Measurements from ENCODE around the gene EZR. TPM values are rescaled to one million over a fixed set of nuclear protein-coding genes. Genes with fewer than 3 reads are reported as not detected.

EZR gene
- polyA plus RNA-seq, 2 of the 4 experiments (the other 2 are of a cell fraction) = 219 to 254 TPM

DNA sequence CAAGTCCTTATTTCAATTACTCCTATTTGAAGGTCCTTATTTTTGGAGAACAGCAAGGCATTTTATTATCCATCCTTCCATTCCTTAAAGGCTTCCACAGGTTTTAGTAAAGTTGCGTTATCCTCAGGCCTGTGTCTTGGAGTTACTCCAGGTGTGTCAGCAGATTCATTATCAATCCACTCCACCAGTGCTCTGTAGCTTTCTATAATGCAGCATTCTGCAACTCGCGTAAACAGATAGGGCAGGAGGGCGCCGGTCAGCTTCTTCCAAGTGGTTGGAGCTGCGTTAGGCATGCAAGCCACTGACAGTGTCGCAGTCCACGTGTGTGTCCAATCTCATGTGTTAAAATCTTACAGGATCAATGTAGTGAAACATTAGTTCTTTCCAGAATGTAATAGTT is 93.5 kb downstream of the EZR start:
- Histone ChIP-seq H3K27ac (no peak overlapping the region), H3K4me1 (peaks cover 5% of the 10 kb centered on the region), H3K4me3 (no peak overlapping the region), H3K9me3 (no peaks in the 10 kb centered on the region), H3K4me2 (no peak overlapping the region)
- no peak for ATAC-seq
- DNase-seq (ENCODE audit: low read depth in 1 of 2, low spot score in 1 of 2) = no peak
- ChIA-PET POLR2A (no interaction called here), CTCF (interaction anchor here (0.6 to 1.0 kb wide), 2 partner anchors 18 to 505 kb away, joined by 3 read pairs; no protein-coding TSS in a partner anchor)
- TF ChIP-seq CHD2 (IDR thresholded peaks at IDR 0.05; ENCODE audit: low read length, partially characterized antibody) = no peak
- no peak for TF ChIP-seq HDAC2 (IDR thresholded peaks at IDR 0.05)
- no peak for TF ChIP-seq CBX8 (IDR thresholded peaks at IDR 0.05)
- no peak for TF ChIP-seq TFCP2L1 (CRISPR knock-in tag; IDR thresholded peaks at IDR 0.05)
- TF ChIP-seq POLR2AphosphoS2 (conservative IDR thresholded peaks at IDR 0.05; ENCODE audit: low read length) = no peak
- no peak for TF ChIP-seq HOXA7 (CRISPR knock-in tag; IDR thresholded peaks at IDR 0.05)
- TF ChIP-seq, protein P1, sequence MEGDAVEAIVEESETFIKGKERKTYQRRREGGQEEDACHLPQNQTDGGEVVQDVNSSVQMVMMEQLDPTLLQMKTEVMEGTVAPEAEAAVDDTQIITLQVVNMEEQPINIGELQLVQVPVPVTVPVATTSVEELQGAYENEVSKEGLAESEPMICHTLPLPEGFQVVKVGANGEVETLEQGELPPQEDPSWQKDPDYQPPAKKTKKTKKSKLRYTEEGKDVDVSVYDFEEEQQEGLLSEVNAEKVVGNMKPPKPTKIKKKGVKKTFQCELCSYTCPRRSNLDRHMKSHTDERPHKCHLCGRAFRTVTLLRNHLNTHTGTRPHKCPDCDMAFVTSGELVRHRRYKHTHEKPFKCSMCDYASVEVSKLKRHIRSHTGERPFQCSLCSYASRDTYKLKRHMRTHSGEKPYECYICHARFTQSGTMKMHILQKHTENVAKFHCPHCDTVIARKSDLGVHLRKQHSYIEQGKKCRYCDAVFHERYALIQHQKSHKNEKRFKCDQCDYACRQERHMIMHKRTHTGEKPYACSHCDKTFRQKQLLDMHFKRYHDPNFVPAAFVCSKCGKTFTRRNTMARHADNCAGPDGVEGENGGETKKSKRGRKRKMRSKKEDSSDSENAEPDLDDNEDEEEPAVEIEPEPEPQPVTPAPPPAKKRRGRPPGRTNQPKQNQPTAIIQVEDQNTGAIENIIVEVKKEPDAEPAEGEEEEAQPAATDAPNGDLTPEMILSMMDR (IDR thresholded peaks at IDR 0.05) = no peak
- TF ChIP-seq BHLHE40 (IDR thresholded peaks at IDR 0.05; ENCODE audit: low read depth, low read length) = no peak
- TF ChIP-seq NR3C1 (IDR thresholded peaks at IDR 0.05) = no peak
- TF ChIP-seq PHF8 (IDR thresholded peaks at IDR 0.05; ENCODE audit: borderline replicate concordance, low read depth) = no peak
- TF ChIP-seq ZFP36 (IDR thresholded peaks at IDR 0.05; ENCODE audit: borderline replicate concordance, partially characterized antibody) = no peak
- TF ChIP-seq RFX5 (IDR thresholded peaks at IDR 0.05) = no peak
- no peak for TF ChIP-seq RARB (CRISPR knock-in tag; IDR thresholded peaks at IDR 0.05)
- no peak for TF ChIP-seq RNF2 (IDR thresholded peaks at IDR 0.05; ENCODE audit: borderline replicate concordance, low read depth)
- TF ChIP-seq, protein P2, sequence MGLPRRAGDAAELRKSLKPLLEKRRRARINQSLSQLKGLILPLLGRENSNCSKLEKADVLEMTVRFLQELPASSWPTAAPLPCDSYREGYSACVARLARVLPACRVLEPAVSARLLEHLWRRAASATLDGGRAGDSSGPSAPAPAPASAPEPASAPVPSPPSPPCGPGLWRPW (IDR thresholded peaks at IDR 0.05) = no peak
- TF ChIP-seq TP53 (CRISPR knock-in tag; IDR thresholded peaks at IDR 0.05) = no peak
- TF ChIP-seq SREBF2 (IDR thresholded peaks at IDR 0.05) = no peak
- TF ChIP-seq NFE2L2 (conservative IDR thresholded peaks at IDR 0.05; ENCODE audit: low read length) = no peak
- 89% methylated on average over 8 of the region's 8 CpGs for WGBS (ENCODE audit: missing lambda C conversion rate)
- no peak for FAIRE-seq

DNA sequence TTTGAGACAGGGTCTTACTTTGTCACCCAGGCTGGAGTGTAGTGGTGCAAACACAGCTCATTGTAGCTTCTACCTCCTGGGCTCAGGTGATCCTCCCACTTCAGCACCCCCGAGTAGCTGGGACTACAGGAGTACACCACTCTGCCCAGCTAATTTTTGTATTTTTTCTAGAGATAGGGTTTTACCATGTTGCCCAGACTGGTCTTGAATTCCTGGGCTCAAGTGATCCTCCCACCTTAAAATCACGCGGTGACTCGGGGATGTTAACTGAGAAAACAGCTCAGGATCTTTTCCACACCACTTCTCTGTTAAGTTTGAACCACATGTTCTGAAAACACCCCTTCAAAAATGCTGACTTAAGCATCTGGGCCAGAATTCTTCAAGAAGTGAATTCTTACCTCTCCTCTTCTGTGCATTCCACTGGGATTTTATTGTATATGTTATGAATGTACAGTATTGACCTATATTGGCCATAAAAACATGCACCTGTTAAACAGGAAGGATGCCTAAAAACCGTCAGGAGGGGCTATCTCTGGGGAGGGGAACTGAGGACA is 96.9 kb downstream of the EZR start:
- 76% methylated on average over 5 of the region's 5 CpGs for WGBS (ENCODE audit: missing lambda C conversion rate)
- no peak for ATAC-seq
- H3K4me1 ChIP-seq = peaks cover 17% of the 10 kb centered on the region
- CTCF ChIA-PET = interaction anchor here (0.9 to 1.4 kb wide), 3 partner anchors 8 to 49 kb away, joined by 3 to 4 read pairs (median 4); no protein-coding TSS in a partner anchor
- H3K27ac ChIP-seq = peak overlapping the region; percentile 22 to 43; a peak in 3 of 6 replicates
- H3K4me3 ChIP-seq = no peak overlapping the region
- FAIRE-seq = no peak
- peak; percentile 84 for TF ChIP-seq MAFK (IDR thresholded peaks at IDR 0.05; ENCODE audit: partially characterized antibody)
- TF ChIP-seq, protein P3, sequence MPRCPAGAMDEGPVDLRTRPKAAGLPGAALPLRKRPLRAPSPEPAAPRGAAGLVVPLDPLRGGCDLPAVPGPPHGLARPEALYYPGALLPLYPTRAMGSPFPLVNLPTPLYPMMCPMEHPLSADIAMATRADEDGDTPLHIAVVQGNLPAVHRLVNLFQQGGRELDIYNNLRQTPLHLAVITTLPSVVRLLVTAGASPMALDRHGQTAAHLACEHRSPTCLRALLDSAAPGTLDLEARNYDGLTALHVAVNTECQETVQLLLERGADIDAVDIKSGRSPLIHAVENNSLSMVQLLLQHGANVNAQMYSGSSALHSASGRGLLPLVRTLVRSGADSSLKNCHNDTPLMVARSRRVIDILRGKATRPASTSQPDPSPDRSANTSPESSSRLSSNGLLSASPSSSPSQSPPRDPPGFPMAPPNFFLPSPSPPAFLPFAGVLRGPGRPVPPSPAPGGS (IDR thresholded peaks at IDR 0.05) = no peak
- TF ChIP-seq POLR2A (IDR thresholded peaks at IDR 0.05; ENCODE audit: low read length) = no peak
- POLR2A ChIA-PET = no interaction called here
- no peak for DNase-seq (ENCODE audit: low read depth in 1 of 2, low spot score in 1 of 2)
- H3K9me3 ChIP-seq = no peaks in the 10 kb centered on the region
- no peak overlapping the region for H3K4me2 ChIP-seq

DNA sequence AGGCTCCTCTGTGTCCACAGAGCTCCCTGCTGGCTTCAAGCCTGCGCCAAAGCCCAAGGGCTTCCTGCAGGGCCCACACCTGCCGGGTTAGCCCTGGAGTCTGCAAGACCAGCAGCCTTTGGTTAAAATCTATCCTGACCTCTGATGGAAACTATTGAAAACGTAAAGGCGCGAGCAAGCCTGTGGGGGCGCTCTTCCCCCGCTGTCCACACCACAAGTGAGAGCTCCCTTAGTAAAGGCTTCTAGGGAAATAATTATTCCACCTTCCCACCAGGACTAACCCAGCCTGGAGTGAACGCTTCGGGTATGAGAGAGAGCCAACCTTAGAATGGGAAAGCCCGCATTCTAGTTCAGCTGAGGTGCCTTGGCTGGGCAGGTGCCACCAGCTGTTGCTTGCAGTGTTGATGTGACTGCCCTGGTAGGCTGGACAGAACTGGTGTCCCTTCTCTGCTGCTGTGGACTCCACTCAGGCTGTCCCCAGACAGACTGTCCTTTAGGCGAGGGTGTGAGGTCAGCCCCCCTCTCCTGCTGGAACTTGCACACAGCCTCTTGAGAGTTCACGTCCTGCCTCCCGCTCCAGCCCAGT is 100.6 kb downstream of the EZR start:
- FAIRE-seq (no peak), DNase-seq (ENCODE audit: low read depth in 1 of 2, low spot score in 1 of 2) (peak; percentile 40 to 54), ATAC-seq (peak; percentile 71 to 85)
- peaks cover 17% of the 10 kb centered on the region for H3K4me1 ChIP-seq
- no peak overlapping the region for H3K4me2 ChIP-seq
- H3K4me3 ChIP-seq = no peak overlapping the region
- CTCF ChIA-PET = interaction anchor here (0.6 to 5.4 kb wide), 18 partner anchors 11 to 281 kb away, joined by 3 to 26 read pairs (median 4); partner anchors contain the start of gene RSPH3
- H3K9me3 ChIP-seq = no peaks in the 10 kb centered on the region
- WGBS (ENCODE audit: missing lambda C conversion rate) = 45% methylated on average over 10 of the region's 13 CpGs
- peak overlapping the region; percentile 64 to 67; a peak in 3 of 6 replicates for H3K27ac ChIP-seq
- POLR2A ChIA-PET = interaction anchor here (1.0 kb wide), 1 partner anchor 151 kb away, joined by 3 read pairs; no protein-coding TSS in a partner anchor
- TF ChIP-seq RAD21 (conservative IDR thresholded peaks at IDR 0.05 in 1 of 2, IDR thresholded peaks at IDR 0.05 in 1 of 2) (peak; percentile 59 to 72), TP53 (CRISPR knock-in tag; IDR thresholded peaks at IDR 0.05) (no peak), HEYL (CRISPR knock-in tag; IDR thresholded peaks at IDR 0.05) (no peak), EHF (CRISPR knock-in tag; IDR thresholded peaks at IDR 0.05) (no peak), FOSL2 (IDR thresholded peaks at IDR 0.05) (no peak), FOSL2 (CRISPR knock-in tag; IDR thresholded peaks at IDR 0.05) (no peak), SMC3 (IDR thresholded peaks at IDR 0.05) (peak; percentile 42; the same call in 2 of the 3 replicates), CBX2 (IDR thresholded peaks at IDR 0.05; ENCODE audit: borderline replicate concordance, low read depth) (no peak)
- TF ChIP-seq, protein P4, sequence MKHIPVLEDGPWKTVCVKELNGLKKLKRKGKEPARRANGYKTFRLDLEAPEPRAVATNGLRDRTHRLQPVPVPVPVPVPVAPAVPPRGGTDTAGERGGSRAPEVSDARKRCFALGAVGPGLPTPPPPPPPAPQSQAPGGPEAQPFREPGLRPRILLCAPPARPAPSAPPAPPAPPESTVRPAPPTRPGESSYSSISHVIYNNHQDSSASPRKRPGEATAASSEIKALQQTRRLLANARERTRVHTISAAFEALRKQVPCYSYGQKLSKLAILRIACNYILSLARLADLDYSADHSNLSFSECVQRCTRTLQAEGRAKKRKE (CRISPR knock-in tag; IDR thresholded peaks at IDR 0.05; ENCODE audit: low read depth) = no peak
- TF ChIP-seq, protein P1 (IDR thresholded peaks at IDR 0.05) = peak; percentile 45

Measured in A549 (cell line).